GM18520 (cell line): ENCODE data around the gene KRTAP1-4.
"Not testable (repeated sequence)": the region's sequence is repeated elsewhere in the genome, so short reads cannot be mapped to it uniquely, and the experiment has no call there.

ENCODE experiments used
- ATAC-seq: cut with Tn5 transposase; IDR thresholded peaks from one replicate; pipeline ENCODE4 v1.9.1; 2021; ENCODE audit not compliant: unreplicated experiment

Gene KRTAP1-4

DNA sequence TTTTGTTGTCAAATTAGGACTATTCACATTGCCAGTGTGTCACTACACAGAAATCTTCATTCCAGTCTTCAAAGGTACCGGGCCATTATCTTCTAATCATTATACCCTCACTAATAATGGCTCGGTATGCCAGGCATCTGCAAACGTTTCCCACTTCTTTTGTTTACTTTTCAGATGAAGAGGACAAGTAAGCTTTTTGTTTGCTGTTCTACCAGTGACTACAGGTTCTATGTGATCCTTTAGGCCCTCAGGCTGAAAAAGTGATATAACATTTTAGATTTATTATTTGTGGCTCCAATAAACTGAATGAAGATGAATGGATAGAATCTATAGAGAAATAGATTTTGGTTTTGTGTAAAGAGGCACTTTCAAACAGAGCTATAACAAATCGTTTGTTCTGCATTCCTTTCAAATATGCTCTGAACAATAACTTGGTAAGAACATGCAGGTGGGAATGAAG is 20.7 kb downstream of the KRTAP1-4 start:
- ATAC-seq: no peak

- no peak for ATAC-seq
Observed at GRCh38 chr17:41008811-41009210, 21.2 kb downstream of the KRTAP1-4 start, which contains the start of gene KRTAP3-1. Gene KRTAP3-1, minus strand, starts transcription at chr17:41009128. Its CDS starts 54 bp downstream, at chr17:41009074.

- ATAC-seq: no peak
Observed at GRCh38 chr17:41004397-41004796, 25.6 kb downstream of the KRTAP1-4 start.

DNA sequence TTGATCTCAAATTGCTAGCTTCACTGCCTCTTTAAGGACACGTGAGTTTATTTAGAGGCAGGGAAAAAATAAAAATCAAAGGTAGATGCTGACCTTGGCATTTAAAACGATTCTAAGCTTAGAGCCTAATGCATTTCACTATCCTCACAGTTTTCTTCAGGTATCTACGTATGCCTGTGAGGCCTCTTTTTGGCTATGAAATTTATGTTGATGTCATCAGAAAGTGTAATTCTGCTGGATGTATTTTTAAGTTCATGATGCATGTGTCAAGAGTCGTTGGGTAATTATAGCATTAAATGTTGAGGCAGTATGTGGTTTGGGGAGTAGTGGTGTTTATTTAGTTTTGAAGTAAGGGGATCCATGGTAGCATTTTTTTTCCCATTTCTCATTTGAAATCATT is 26.1 kb downstream of the KRTAP1-4 start:
- ATAC-seq: no peak

- no peak for ATAC-seq
Observed at GRCh38 chr17:41002814-41003213, 27.2 kb downstream of the KRTAP1-4 start.

GRCh38 chr17:41001795-41002194 is 28.2 kb downstream of the KRTAP1-4 start:
- ATAC-seq: no peak

DNA sequence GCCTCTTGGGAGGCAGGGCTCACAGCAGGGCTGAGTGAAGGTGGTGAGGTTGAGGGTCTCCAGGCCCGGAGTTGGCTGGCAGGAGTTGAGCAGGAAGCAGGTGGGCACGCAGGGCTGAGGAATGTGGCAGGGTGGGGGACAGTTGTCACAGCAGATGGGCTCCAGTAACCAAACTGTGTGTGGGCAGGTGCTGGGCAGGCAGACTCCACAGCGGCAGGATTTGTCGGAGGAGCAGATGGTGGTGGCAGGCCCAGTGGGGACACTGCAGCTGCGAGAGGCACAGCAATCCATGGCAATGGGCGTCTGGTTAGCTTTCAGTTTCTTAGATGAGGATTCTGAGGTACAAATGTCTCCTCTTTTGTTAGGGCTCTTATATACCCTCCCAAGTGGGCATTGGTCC is 30.4 kb downstream of the KRTAP1-4 start, which contains the start of gene KRTAP3-2:
KRTAP3-2 (minus strand) TSS at position 344 of the 400 bp plus-strand sequence; CDS start at position 291, 53 bp downstream.
- ATAC-seq: not testable (repeated sequence)

GRCh38 chr17:40997361-40997760 is 32.6 kb downstream of the KRTAP1-4 start:
- ATAC-seq: no peak

GRCh38 chr17:40996829-40997228 is 33.2 kb downstream of the KRTAP1-4 start:
- ATAC-seq: no peak

DNA sequence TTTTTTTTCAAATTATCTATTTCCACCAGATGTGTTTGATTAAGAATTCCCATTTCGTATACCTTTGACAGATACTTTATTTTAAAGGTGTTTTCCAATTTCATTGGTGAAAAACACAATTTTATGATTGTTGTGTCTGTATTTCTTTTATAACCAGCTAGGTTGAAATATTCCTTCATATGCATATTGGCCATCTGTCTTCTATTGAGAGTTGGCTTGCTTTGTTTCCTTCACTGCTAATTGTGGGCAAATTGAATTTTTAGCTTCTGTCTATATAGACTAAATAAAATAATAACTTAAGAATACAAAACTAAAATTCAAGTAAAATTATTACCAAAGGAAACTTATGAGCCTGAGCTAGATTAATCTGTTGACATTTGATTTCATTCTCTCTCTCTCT is 34.9 kb downstream of the KRTAP1-4 start:
- no peak for ATAC-seq

GRCh38 chr17:40993839-40994238 is 36.2 kb downstream of the KRTAP1-4 start, which contains the start of gene KRTAP3-3:
Gene KRTAP3-3, minus strand, starts transcription at chr17:40994164. Its CDS starts 67 bp downstream, at chr17:40994097.
- ATAC-seq: no peak

GRCh38 chr17:40993084-40993483 is 36.9 kb downstream of the KRTAP1-4 start:
- no peak for ATAC-seq

- no peak for ATAC-seq
Observed at GRCh38 chr17:40992666-40993065, 37.3 kb downstream of the KRTAP1-4 start.

DNA sequence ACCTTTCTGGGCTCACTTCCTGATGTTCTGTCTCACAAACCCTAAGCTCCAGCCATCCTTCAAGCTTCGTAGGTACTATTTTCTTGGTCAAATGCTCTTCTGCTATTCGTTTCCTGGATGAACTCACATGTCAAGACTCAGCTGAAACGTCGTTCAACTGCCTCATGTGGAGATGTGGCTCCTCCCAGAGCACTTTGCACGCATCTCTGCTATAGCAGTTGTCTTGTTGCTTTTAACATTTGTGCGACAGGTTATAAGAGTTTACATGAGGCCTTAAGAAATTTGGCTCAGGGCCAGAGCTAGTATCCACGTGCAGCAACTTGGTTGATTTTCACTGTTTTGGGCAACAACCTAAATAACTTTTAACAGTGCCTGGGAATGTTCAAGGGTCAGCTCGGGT is 43.1 kb downstream of the KRTAP1-4 start:
- ATAC-seq: no peak

- no peak for ATAC-seq
Observed at GRCh38 chr17:40984226-40984625, 45.8 kb downstream of the KRTAP1-4 start, which contains the start of gene KRT40. Gene KRT40, minus strand, starts transcription at chr17:40984326. Its CDS starts 53 bp downstream, at chr17:40984273.

DNA sequence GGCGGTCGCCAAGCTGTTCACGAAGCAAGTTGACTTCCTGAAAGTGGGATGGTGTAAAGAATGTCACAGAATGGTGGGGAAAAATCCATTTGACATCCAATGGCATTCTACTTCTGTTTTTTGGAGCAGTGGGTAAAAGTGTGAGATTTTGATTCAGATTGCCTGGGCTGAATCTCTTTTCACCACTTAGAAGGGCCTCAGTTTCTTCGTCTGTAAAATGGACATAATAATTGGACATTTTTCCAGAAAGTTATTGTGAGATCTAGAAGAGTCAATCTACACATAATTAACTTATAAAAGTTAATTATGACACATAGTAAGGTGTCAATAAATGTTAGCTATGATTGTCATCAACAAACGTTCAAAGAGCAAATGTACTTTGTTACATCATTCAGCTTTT is 48.9 kb downstream of the KRTAP1-4 start:
- ATAC-seq: no peak

DNA sequence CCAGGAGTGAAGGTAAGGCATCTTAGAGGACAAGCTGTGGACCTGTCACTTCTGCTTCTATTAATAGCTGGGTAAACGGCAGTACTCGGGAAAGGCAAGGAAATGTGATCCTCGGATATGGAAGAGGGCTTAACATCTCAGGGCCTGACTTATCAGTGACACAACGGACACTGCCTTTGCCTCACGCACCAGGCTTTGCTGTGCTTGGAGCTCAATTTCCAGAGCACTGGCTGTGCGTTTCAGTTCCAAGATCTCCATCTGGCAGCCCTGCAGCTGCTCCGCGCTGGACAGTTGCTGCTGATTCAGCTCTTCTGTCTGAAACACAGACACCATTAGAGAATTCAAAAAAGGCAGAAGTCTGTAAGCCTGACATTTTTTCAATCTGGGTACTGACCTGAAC is 49.4 kb downstream of the KRTAP1-4 start:
- ATAC-seq: no peak

- no peak for ATAC-seq
Observed at GRCh38 chr17:40980117-40980516, 49.9 kb downstream of the KRTAP1-4 start.
